Right cardiac atrium (tissue), 5 donors: ENCODE results near the gene GPC6. TPM values are rescaled to one million over a fixed set of nuclear protein-coding genes. Genes with fewer than 3 reads are reported as not detected.
A peak's percentile ranks its signal among the peaks of the same experiment; 100 is the strongest.
"Not testable (repeated sequence)": the region's sequence is repeated elsewhere in the genome, so short reads cannot be mapped to it uniquely, and the experiment has no call there.

ENCODE experiments used
- ATAC-seq, 2 donors: fragments of 200-7000 bp; cut with Tn5 transposase; one replicate each; pipeline versions ENCODE4 v1.8.0 to v1.9.1; 2020; ENCODE audit warnings: moderate library complexity in 2 of 2, mild to moderate bottlenecking in 1 of 2
- DNase-seq, 3 donors: peaks; one replicate each; pipeline ENCODE4 v3.0.0-alpha.2; 2020
- H3K27ac ChIP-seq: one replicate; pipeline ENCODE4 v1.5.1; 2013; ENCODE audit warnings: mild to moderate bottlenecking, low read length, control low read depth, moderate library complexity
- H3K27me3 ChIP-seq: one replicate; pipeline ENCODE4 v1.6.1; 2013; ENCODE audit not compliant: control insufficient read depth, insufficient read depth
- H3K4me1 ChIP-seq: one replicate; pipeline ENCODE4 v1.6.1; 2013; ENCODE audit warnings: low read length; ENCODE audit not compliant: control insufficient read depth, insufficient read depth
- H3K4me3 ChIP-seq: one replicate; pipeline ENCODE4 v1.5.1; 2013; ENCODE audit warnings: low read length, control low read depth
- H3K9me3 ChIP-seq: one replicate; pipeline ENCODE4 v1.6.1; 2013; ENCODE audit warnings: low read length; ENCODE audit not compliant: control insufficient read depth
- WGBS: extraction: QIAGEN DNeasy Blood & Tissue Kit; methylation state at CpG from one replicate; pipeline ENCODE4 v1.1.7; 2013; 5-methylcytosine and 5-hydroxymethylcytosine counted together
- intact Hi-C, 4 donors: fragments of 100-400 bp; cut with DNase I; formaldehyde crosslinking; loops; one replicate each; pipeline versions ENCODE4 v1.11.0 to v1.14.0; 2022 to 2023
- polyA plus RNA-seq: library from polyadenylated mRNA; stranded (reverse); fragments of 200-250 nt; gene quantifications from one replicate; pipeline ENCODE4 v1.2.3, GENCODE V29; 2013
- total RNA-seq, 4 donors: library from RNA; stranded (reverse); fragmentation: NEBNext Ultra II Directional; extraction: Animal tissue kit (Norgen Biotek cat#: 25700); gene quantifications; one replicate each; pipeline ENCODE4 v1.2.1, GENCODE V29; 2021
- donor health status: healthy with polysubstance abuse.
- donor health status: DM: no; HTN: yes; CAD: no.
- donor health status: DM: no; HTN: no; CAD: no.
- donor health status: DM: no; HTN: yes; CAD: no; lungs with severe emphysema.
- donor health status: DM: yes; HTN: yes; CAD: no.

GPC6 gene
- total and polyA plus RNA-seq, 5 donors, result 1.5 to 11.0 (median 5.3) TPM

DNA sequence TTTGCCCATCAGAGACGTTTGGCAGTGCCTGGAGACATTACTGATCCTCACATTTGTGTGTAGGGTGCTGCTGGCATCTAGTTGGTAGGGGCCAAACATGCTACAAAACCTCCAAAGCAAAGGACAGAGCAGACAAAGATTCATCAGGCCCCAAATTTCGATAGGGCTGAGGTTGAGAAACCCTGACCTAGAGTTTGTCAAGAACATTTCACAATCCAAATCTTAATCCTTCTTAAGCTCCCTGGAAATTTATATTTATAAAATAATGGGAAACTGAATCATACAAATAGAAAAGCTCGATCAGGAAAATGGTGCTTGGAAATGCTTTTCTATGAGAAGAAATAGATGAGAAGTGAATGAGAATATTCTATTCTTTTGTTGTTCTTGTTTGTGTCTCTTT, 979.3 kb downstream of the GPC6 start:
- DNase-seq, result no peak
- Histone ChIP-seq H3K27ac (no peak overlapping the region), H3K4me3 (no peak overlapping the region), H3K9me3 (no peaks in the 10 kb centered on the region), H3K27me3 (no peaks in the 10 kb centered on the region), H3K4me1 (no peaks in the 10 kb centered on the region)
- intact Hi-C loops, result no loop called here
- ATAC-seq, result no peak
- 80% methylated on average over 3 of the region's 3 CpGs for WGBS

DNA sequence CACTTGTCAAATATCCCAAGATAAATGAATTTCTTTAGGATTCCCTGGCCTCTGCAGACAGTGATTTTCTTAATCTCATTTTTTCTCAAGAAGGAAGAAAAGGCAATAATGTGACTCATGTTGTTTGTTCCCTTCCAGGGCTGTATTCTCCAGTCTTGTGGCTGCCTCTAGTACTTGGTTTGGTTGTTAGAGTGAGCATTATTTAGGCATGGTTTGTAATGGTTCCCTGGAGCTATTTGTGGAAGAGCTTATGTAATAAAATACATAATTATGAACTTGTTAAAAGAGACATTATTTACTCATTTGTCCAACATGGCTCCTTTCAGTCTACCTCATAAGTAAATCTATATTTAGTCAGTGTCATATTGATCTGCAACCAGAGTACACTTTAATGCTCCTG, 982.5 kb downstream of the GPC6 start:
- intact Hi-C loops, result no loop called here

GRCh38 chr13:94209913-94210312, 983.3 kb downstream of the GPC6 start:
- WGBS, result 96% methylated on average over 4 of the region's 4 CpGs
- H3K27ac ChIP-seq, intact Hi-C loops: not testable (repeated sequence)

More for the DNA sequence above, 982.5 kb downstream of the GPC6 start:
- H3K4me1 ChIP-seq, result no peaks in the 10 kb centered on the region
- no peak overlapping the region for H3K4me3 ChIP-seq
- no peak overlapping the region for H3K27ac ChIP-seq
- H3K27me3 ChIP-seq, result no peaks in the 10 kb centered on the region
- ATAC-seq (no peak), DNase-seq (no peak)
- no peaks in the 10 kb centered on the region for H3K9me3 ChIP-seq

DNA sequence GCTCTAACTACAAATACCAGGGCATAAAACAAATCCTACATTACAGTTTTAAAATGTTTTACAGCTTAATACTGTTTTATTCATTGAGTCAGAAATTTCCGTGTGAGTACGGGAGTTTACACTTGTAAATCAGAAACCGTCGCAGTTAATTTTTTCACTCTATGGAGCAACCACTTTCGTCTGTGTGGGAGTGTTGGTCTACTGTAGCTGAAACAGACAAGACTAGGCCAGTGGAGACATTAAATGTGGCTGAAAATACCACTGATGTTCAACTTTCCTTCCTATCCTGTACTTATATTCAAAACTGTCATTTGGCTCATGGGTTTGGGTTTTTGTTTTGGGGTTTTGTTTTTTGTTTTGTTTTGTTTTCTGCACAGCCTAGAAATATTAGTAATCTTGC, 984.2 kb downstream of the GPC6 start:
- 61% methylated on average over 5 of the region's 5 CpGs for WGBS
- no peak overlapping the region for H3K27ac ChIP-seq
- intact Hi-C loops, result no loop called here
- DNase-seq, result no peak
- no peaks in the 10 kb centered on the region for H3K9me3 ChIP-seq
- H3K4me3 ChIP-seq, result no peak overlapping the region
- H3K4me1 ChIP-seq, result no peaks in the 10 kb centered on the region
- peak in 1 of 2 donors; percentile 41 for ATAC-seq
- no peaks in the 10 kb centered on the region for H3K27me3 ChIP-seq

More at GRCh38 chr13:94209913-94210312, 983.3 kb downstream of the GPC6 start:
- H3K4me1 ChIP-seq, H3K4me3 ChIP-seq, ATAC-seq, H3K9me3 ChIP-seq, H3K27me3 ChIP-seq, DNase-seq: not testable (repeated sequence)

GRCh38 chr13:94212196-94212595, 985.6 kb downstream of the GPC6 start:
- Histone ChIP-seq H3K27me3 (no peaks in the 10 kb centered on the region), H3K4me3 (no peak overlapping the region), H3K4me1 (no peaks in the 10 kb centered on the region), H3K9me3 (no peaks in the 10 kb centered on the region), H3K27ac (no peak overlapping the region)
- intact Hi-C loops, result no loop called here
- no peak for DNase-seq
- ATAC-seq, result no peak

DNA sequence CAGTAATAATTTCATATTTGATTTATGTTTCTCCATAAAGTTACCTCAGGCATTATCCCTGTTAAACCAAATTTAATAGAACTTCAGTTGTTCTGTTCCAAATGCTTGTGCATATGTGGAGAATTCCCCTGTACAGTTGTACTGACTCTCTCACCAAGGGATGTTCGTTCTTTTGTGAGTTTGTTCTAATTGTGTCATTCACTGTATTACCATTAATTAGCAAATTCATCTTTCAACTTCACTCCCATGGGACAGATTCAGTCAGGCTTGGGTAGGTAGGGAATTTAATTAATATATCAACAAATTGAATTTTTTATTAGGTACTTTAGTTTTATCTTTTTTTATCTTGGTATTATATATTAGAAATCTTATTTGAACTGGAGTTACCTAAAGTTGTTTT, 987.5 kb downstream of the GPC6 start:
- Histone ChIP-seq H3K27ac (no peak overlapping the region), H3K27me3 (no peaks in the 10 kb centered on the region), H3K4me3 (no peak overlapping the region), H3K9me3 (no peaks in the 10 kb centered on the region), H3K4me1 (no peaks in the 10 kb centered on the region)
- DNase-seq, result no peak
- intact Hi-C loops, result no loop called here
- WGBS, result 72% methylated on average over 1 of the region's 1 CpG
- ATAC-seq, result no peak

- WGBS, result 90% methylated on average over 3 of the region's 3 CpGs
- Histone ChIP-seq H3K4me3 (no peak overlapping the region), H3K27ac (no peak overlapping the region), H3K27me3 (no peaks in the 10 kb centered on the region), H3K4me1 (no peaks in the 10 kb centered on the region), H3K9me3 (no peaks in the 10 kb centered on the region)
- DNase-seq (no peak), ATAC-seq (no peak)
- intact Hi-C loops, result no loop called here
Measured at GRCh38 chr13:94214975-94215374, 988.4 kb downstream of the GPC6 start.

GRCh38 chr13:94216476-94216875, 989.9 kb downstream of the GPC6 start:
- ATAC-seq (no peak), DNase-seq (no peak)
- H3K4me3 ChIP-seq, result no peak overlapping the region
- intact Hi-C loops, result no loop called here
- no peak overlapping the region for H3K27ac ChIP-seq
- H3K9me3 ChIP-seq, result no peaks in the 10 kb centered on the region
- 48% methylated on average over 1 of the region's 1 CpG for WGBS
- H3K4me1 ChIP-seq, result no peaks in the 10 kb centered on the region
- H3K27me3 ChIP-seq, result no peaks in the 10 kb centered on the region

- Histone ChIP-seq H3K4me3 (no peak overlapping the region), H3K27ac (no peak overlapping the region), H3K4me1 (no peaks in the 10 kb centered on the region), H3K27me3 (no peaks in the 10 kb centered on the region), H3K9me3 (no peaks in the 10 kb centered on the region)
- WGBS, result 84% methylated on average over 3 of the region's 3 CpGs
- ATAC-seq, result no peak
- intact Hi-C loops, result no loop called here
- no peak for DNase-seq
Measured at GRCh38 chr13:94217370-94217769, 990.8 kb downstream of the GPC6 start.

- ATAC-seq (no peak), DNase-seq (no peak)
- H3K4me1 ChIP-seq, result no peaks in the 10 kb centered on the region
- intact Hi-C loops, result no loop called here
- no peaks in the 10 kb centered on the region for H3K27me3 ChIP-seq
- no peaks in the 10 kb centered on the region for H3K9me3 ChIP-seq
- WGBS, result 93% methylated on average over 2 of the region's 2 CpGs
- H3K27ac ChIP-seq, result no peak overlapping the region
- H3K4me3 ChIP-seq, result no peak overlapping the region
Measured at GRCh38 chr13:94218537-94218936, 991.9 kb downstream of the GPC6 start.

GRCh38 chr13:94218951-94219350, 992.3 kb downstream of the GPC6 start:
- Histone ChIP-seq H3K27ac (no peak overlapping the region), H3K4me3 (no peak overlapping the region), H3K4me1 (no peaks in the 10 kb centered on the region), H3K9me3 (no peaks in the 10 kb centered on the region), H3K27me3 (no peaks in the 10 kb centered on the region)
- intact Hi-C loops, result no loop called here
- ATAC-seq (no peak), DNase-seq (no peak)
- WGBS, result 77% methylated on average over 3 of the region's 3 CpGs

DNA sequence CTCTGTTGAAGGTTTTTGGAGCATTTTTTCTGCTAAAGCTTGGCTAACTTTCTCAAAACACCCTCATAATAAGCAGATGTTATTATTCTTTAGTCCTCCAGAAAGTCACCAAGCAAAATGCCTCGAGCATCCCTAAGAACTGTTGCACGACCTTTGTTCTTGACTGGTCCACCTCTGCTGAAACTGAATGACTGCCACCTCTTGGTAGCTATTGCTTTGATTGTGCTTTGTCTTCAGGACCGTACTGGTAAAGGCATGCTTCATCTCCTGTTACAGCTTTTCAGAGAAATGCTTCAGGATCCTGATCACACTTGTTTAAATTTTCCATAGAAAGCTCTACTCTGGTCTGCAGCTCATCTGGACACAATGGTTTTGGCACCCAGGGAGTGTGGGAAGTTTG, 998.1 kb downstream of the GPC6 start:
- no peaks in the 10 kb centered on the region for H3K9me3 ChIP-seq
- no peak overlapping the region for H3K27ac ChIP-seq
- 86% methylated on average over 3 of the region's 3 CpGs for WGBS
- no peaks in the 10 kb centered on the region for H3K27me3 ChIP-seq
- intact Hi-C loops, result loop anchor here in 1 of 4 donors (10.0 kb wide), 1 partner anchor 110 kb away; no protein-coding TSS in a partner anchor
- no peaks in the 10 kb centered on the region for H3K4me1 ChIP-seq
- H3K4me3 ChIP-seq, result no peak overlapping the region
- ATAC-seq (no peak), DNase-seq (no peak)
